ENCODE data around the gene HBG2. TPM values are rescaled to one million over a fixed set of nuclear protein-coding genes. Genes with fewer than 3 reads are reported as not detected.
A peak's percentile ranks its signal among the peaks of the same experiment; 100 is the strongest.

The HBG2 gene
- total RNA-seq, 1 experiment from 2014 or later = 1.3 TPM

- DNase-seq (ENCODE audit: low read depth) = no peak
Measured at GRCh38 chr11:5230266-5230665, 24.3 kb downstream of the HBG2 start.

DNA sequence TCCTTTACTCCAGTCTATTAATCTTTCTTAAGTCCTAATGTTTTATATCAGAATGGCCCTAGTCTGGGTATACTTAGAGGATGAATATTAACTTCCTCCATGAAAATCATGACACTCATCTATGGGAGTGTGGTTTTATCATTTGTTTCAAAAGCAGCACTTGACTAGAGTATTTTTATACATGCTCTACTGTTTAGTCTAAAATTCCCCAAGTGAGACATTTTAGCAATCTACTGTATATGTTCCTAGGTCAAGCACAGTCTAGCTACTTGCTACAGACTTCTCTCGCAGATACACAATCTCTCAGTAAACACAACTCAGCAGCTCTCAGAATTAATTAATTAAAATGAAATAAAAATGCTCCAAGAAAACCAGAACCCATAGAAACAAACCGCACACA lies 24.8 kb downstream of the HBG2 start:
- DNase-seq (ENCODE audit: low read depth) = no peak

GRCh38 chr11:5229356-5229755 lies 25.2 kb downstream of the HBG2 start:
- DNase-seq (ENCODE audit: low read depth) = no peak

DNA sequence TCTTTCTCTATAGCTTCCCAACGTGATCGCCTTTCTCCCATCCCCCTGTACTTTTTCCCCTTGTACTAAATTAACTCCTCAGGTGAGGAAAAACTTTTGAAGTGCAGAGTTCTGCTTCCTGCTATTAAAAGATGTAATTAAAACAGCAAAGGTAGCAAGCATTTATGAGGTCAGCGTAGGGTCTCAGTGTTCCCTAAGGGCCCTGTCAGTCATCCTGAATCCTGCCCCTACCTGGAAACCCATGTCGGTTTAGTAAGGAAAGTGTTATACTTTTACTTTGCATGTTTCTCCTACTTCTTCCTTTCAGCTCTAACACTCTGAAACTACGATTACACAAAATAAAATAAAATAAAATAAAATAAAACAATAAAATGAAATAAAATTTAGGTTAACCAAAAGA lies 26.5 kb downstream of the HBG2 start:
- no peak for DNase-seq (ENCODE audit: low read depth)

DNA sequence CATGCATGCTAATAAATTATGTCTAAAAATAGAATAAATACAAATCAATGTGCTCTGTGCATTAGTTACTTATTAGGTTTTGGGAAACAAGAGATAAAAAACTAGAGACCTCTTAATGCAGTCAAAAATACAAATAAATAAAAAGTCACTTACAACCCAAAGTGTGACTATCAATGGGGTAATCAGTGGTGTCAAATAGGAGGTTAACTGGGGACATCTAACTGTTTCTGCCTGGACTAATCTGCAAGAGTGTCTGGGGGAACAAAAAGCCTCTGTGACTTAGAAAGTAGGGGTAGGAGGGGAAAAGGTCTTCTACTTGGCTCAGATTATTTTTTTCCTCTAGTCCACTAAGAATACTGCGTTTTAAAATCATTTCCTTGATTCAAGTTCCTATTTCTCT lies 26.9 kb downstream of the HBG2 start:
- DNase-seq (ENCODE audit: low read depth) = no peak

GRCh38 chr11:5226732-5227310 lies 27.8 kb downstream of the HBG2 start, which contains the start of gene HBB:
Gene HBB (minus strand): TSS chr11:5227071. CDS start chr11:5227021, 50 bp downstream.
- no peak for DNase-seq (ENCODE audit: low read depth)

GRCh38 chr11:5225480-5225871 lies 29.1 kb downstream of the HBG2 start:
- no peak for DNase-seq (ENCODE audit: low read depth)

DNA sequence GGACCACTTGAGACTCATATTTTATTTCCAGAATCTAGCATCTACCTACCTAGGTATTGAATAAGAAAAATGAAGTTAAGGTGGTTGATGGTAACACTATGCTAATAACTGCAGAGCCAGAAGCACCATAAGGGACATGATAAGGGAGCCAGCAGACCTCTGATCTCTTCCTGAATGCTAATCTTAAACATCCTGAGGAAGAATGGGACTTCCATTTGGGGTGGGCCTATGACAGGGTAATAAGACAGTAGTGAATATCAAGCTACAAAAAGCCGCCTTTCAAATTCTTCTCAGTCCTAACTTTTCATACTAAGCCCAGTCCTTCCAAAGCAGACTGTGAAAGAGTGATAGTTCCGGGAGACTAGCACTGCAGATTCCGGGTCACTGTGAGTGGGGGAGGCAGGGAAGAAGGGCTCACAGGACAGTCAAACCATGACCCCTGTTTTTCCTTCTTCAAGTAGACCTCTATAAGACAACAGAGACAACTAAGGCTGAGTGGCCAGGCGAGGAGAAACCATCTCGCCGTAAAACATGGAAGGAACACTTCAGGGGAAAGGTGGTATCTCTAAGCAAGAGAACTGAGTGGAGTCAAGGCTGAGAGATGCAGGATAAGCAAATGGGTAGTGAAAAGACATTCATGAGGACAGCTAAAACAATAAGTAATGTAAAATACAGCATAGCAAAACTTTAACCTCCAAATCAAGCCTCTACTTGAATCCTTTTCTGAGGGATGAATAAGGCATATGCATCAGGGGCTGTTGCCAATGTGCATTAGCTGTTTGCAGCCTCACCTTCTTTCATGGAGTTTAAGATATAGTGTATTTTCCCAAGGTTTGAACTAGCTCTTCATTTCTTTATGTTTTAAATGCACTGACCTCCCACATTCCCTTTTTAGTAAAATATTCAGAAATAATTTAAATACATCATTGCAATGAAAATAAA lies 29.8 kb downstream of the HBG2 start:
- no peak for DNase-seq (ENCODE audit: low read depth)

- no peak for DNase-seq (ENCODE audit: low read depth)
Measured at GRCh38 chr11:5223686-5224085, 30.9 kb downstream of the HBG2 start.

- no peak for DNase-seq (ENCODE audit: low read depth)
Measured at GRCh38 chr11:5223146-5223545, 31.4 kb downstream of the HBG2 start.

DNA sequence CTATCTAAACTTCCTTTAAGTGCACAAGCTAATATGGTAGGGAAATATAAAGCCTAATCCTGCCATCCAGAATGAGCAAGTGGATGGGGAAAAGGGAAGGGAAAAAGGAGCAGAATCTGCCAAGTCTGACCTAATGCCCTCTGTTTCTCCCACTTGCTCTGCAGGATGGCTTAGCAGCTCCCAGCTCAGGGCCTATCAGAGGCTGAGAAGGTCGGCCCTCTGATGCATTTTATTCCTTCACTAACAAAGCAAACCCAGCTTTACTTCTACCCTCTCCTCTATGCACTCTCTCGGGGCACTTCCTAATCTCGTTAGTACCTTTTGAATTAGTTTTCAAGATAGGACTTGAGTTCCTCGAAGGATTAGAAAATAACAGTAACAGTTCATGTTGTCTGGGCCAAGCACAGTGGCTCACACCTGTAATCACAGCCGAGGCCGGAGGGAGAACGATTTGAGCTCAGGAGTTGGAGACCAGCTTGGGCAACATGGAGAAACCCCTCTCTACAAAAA lies 44.1 kb downstream of the HBG2 start:
- no peak for DNase-seq (ENCODE audit: low read depth)

GRCh38 chr11:5204787-5205186 lies 49.8 kb downstream of the HBG2 start:
- peak; percentile 67 for DNase-seq (ENCODE audit: low read depth)

- no peak for DNase-seq (ENCODE audit: low read depth)
Measured at GRCh38 chr11:5203366-5203765, 51.2 kb downstream of the HBG2 start.

Other genes with a start within 250 kb of the HBG2 start
- gene OR52J3, start 208.3 kb downstream of the HBG2 start, total RNA-seq (2014; rRNA removed; shearing (Covaris generic)) = not detected in 2 replicates
- gene OR52E2, start 195.2 kb downstream of the HBG2 start, total RNA-seq (2014; rRNA removed; shearing (Covaris generic)) = not detected in 2 replicates
- not detected in 2 replicates for gene OR52E1, start 185.2 kb downstream of the HBG2 start, total RNA-seq (2014; rRNA removed; shearing (Covaris generic))
- not detected in 2 replicates for gene OR52A5, start 116.4 kb downstream of the HBG2 start, total RNA-seq (2014; rRNA removed; shearing (Covaris generic))
- gene OR52A1, start 100.0 kb downstream of the HBG2 start, total RNA-seq (2014; rRNA removed; shearing (Covaris generic)) = not detected in 2 replicates
- not detected in 2 replicates for gene OR51V1, start 54.1 kb downstream of the HBG2 start, total RNA-seq (2014; rRNA removed; shearing (Covaris generic))
- gene HBB, start 27.7 kb downstream of the HBG2 start, total RNA-seq (2014; rRNA removed; shearing (Covaris generic)) = not detected in 2 replicates
- not detected in 2 replicates for gene HBD, start 20.3 kb downstream of the HBG2 start, total RNA-seq (2014; rRNA removed; shearing (Covaris generic))
- gene HBG1, start 4.9 kb downstream of the HBG2 start, total RNA-seq (2014; rRNA removed; shearing (Covaris generic)) = not detected in 2 replicates
- 4.6 and 6.4 TPM in 2 replicates for gene HBE1, start 15.2 kb upstream of the HBG2 start, total RNA-seq (2014; rRNA removed; shearing (Covaris generic))
- gene OR51B4, start 47.2 kb upstream of the HBG2 start, total RNA-seq (2014; rRNA removed; shearing (Covaris generic)) = not detected in 2 replicates
- gene OR51B2, start 69.5 kb upstream of the HBG2 start, total RNA-seq (2014; rRNA removed; shearing (Covaris generic)) = 0.36 TPM in 1 of 2 replicates, not detected in the other
- gene OR51B5, start 88.7 kb upstream of the HBG2 start, total RNA-seq (2014; rRNA removed; shearing (Covaris generic)) = 1.8 and 2.0 TPM in 2 replicates
- gene OR51B6, start 96.7 kb upstream of the HBG2 start, total RNA-seq (2014; rRNA removed; shearing (Covaris generic)) = not detected in 2 replicates
- gene OR51M1, start 129.0 kb upstream of the HBG2 start, total RNA-seq (2014; rRNA removed; shearing (Covaris generic)) = not detected in 2 replicates
- gene OR51Q1, start 167.3 kb upstream of the HBG2 start, total RNA-seq (2014; rRNA removed; shearing (Covaris generic)) = not detected in 2 replicates
- gene OR51I1, start 186.7 kb upstream of the HBG2 start, total RNA-seq (2014; rRNA removed; shearing (Covaris generic)) = 0.20 TPM in 1 of 2 replicates, not detected in the other
- gene OR51I2, start 194.5 kb upstream of the HBG2 start, total RNA-seq (2014; rRNA removed; shearing (Covaris generic)) = not detected in 2 replicates
- not detected in 2 replicates for gene OR52D1, start 233.9 kb upstream of the HBG2 start, total RNA-seq (2014; rRNA removed; shearing (Covaris generic))